Subcutaneous preadipocyte (primary cell): ENCODE measurements around the gene NELL2. TPM values are rescaled to one million over a fixed set of nuclear protein-coding genes. Genes with fewer than 3 reads are reported as not detected.

Experiments
- small RNA-seq: library from RNA; depleted of rRNA; stranded (forward); fragments of <200 nt; gene quantifications from one replicate; pipeline ENCODE3, GENCODE V24; 2012
- total RNA-seq: library from RNA; depleted of rRNA; stranded (reverse); fragments of >200 nt; gene quantifications from 2 replicates; pipeline ENCODE4 v1.2.3, GENCODE V29; 2012

The NELL2 gene
- 0.20 and 0.37 TPM in 2 replicates for total RNA-seq

DNA sequence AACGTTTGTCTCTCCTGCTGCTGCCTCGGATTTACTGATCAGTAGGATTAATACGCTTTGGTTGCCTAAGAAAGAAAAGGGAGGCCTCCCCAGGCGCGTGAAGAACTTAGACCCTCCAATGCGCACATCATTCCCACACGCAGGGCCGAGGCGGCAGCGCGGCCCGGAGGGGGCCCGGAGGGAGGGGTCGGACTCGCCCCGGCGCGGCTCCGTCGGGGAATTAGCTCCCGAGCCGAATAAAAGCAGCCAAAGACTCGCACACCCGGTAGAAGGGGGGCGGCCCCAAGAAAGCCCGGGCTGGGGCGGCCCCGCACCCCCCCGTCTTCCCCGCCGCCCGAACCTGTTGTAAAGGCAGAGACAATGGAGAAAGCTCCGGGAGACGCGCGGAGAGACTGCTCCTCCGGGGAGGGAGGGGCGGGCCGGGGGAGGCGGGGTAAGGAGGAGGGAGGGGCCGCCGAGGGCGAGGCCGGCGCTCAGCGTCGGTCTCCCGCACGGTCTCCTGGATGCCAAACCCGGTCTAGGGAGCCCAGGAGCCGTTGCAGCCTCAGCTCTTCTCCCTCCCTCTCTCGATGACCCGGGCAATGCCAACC lies at the start of gene NELL2:
Gene NELL2, minus strand, starts transcription at position 362 of the 590 bp plus-strand sequence. CDS start 446 bp downstream, outside the sequence.

Small RNAs within 50 kb of the gene (small RNA-seq; reads per million reads assigned to genes)
- not detected for gene RF00019

Other genes starting within 250 kb of the NELL2 start
- under 0.01 TPM in 2 replicates for gene DBX2, start 174.8 kb upstream of the NELL2 start, total RNA-seq